Measurements from ENCODE around the gene MAPK8IP3.

- no peak for TF ChIP-seq HMGXB4 (CRISPR knock-in tag; IDR thresholded peaks at IDR 0.05)
- no peak for TF ChIP-seq TP53 (CRISPR knock-in tag; IDR thresholded peaks at IDR 0.05)
- TF ChIP-seq CTCF (IDR thresholded peaks at IDR 0.05) = no peak
- no peak for TF ChIP-seq SMAD3 (CRISPR knock-in tag; IDR thresholded peaks at IDR 0.05; ENCODE audit: borderline replicate concordance)
- TF ChIP-seq JUN (CRISPR knock-in tag; IDR thresholded peaks at IDR 0.05) = no peak
- TF ChIP-seq FOXJ3 (CRISPR knock-in tag; IDR thresholded peaks at IDR 0.05; ENCODE audit: borderline replicate concordance) = no peak
- TF ChIP-seq HMGA2 (CRISPR knock-in tag; IDR thresholded peaks at IDR 0.05) = no peak
- no peak for TF ChIP-seq E2F4 (CRISPR knock-in tag; IDR thresholded peaks at IDR 0.05; ENCODE audit: borderline replicate concordance, low read depth)
- TF ChIP-seq PREB (CRISPR knock-in tag; IDR thresholded peaks at IDR 0.05; ENCODE audit: borderline replicate concordance) = no peak
- TF ChIP-seq ATF3 (CRISPR knock-in tag; conservative IDR thresholded peaks at IDR 0.05) = no peak
- no peak for TF ChIP-seq ATF6 (CRISPR knock-in tag; IDR thresholded peaks at IDR 0.05)
- TF ChIP-seq GABPB1 (CRISPR knock-in tag; IDR thresholded peaks at IDR 0.05) = no peak
- TF ChIP-seq ZNF281 (CRISPR knock-in tag; IDR thresholded peaks at IDR 0.05) = no peak
These were observed 47.0 kb upstream of the MAPK8IP3 start for GRCh38 chr16:1659031-1659430.
